HEK293T (cell line): ENCODE results near the gene TMIE.

ENCODE experiments used
- CTCF ChIA-PET: fragments of 350-600 bp; formaldehyde crosslinking; extraction: SDS; loops from one replicate; lab custom pipeline; 2021; ENCODE audit warnings: antibody characterized with exemption, inconsistent platforms; lab: Yijun Ruan, JAX
- POLR2A ChIA-PET: fragments of 350-600 bp; formaldehyde crosslinking; extraction: SDS; loops from one replicate; lab custom pipeline; 2020; ENCODE audit warnings: antibody characterized with exemption, inconsistent platforms; lab: Yijun Ruan, JAX
- DNase-seq: peaks from one replicate; pipeline ENCODE4 v3.0.0; 2012; ENCODE audit warnings: mixed read lengths; ENCODE audit errors: extremely low spot score
- ARNT ChIP-seq: fragments of 450-650 bp; IDR thresholded peaks from 2 replicates; pipeline ENCODE4 v1.6.1; 2017; ENCODE audit warnings: mild to moderate bottlenecking
- BHLHE40 ChIP-seq: fragments of 450-650 bp; IDR thresholded peaks from 2 replicates; pipeline ENCODE4 v1.6.1; 2016; ENCODE audit warnings: mild to moderate bottlenecking, moderate library complexity, borderline replicate concordance
- CTBP1 ChIP-seq: fragments of 450-650 bp; IDR thresholded peaks from 2 replicates; pipeline ENCODE4 v1.6.1; 2016; ENCODE audit warnings: borderline replicate concordance
- ELF4 ChIP-seq: fragments of 450-650 bp; IDR thresholded peaks from 2 replicates; pipeline ENCODE4 v1.6.1; 2017; ENCODE audit warnings: antibody characterized with exemption
- FOXA1 ChIP-seq: fragments of 450-650 bp; IDR thresholded peaks from 2 replicates; pipeline ENCODE4 v1.6.1; 2016; ENCODE audit warnings: mild to moderate bottlenecking
- FOXK2 ChIP-seq: fragments of 450-650 bp; IDR thresholded peaks from 2 replicates; pipeline ENCODE4 v1.6.1; 2016; ENCODE audit warnings: mild to moderate bottlenecking
- FOXM1 ChIP-seq: fragments of 450-650 bp; IDR thresholded peaks from 2 replicates; pipeline ENCODE4 v1.6.1; 2017; ENCODE audit warnings: mild to moderate bottlenecking, borderline replicate concordance
- HDGF ChIP-seq: fragments of 450-650 bp; IDR thresholded peaks from 2 replicates; pipeline ENCODE4 v1.6.1; 2017; ENCODE audit warnings: antibody characterized with exemption, borderline replicate concordance
- L3MBTL2 ChIP-seq: fragments of 450-650 bp; conservative IDR thresholded peaks from 2 replicates; pipeline ENCODE4 v1.6.1; 2016; ENCODE audit warnings: mild to moderate bottlenecking
- LEF1 ChIP-seq: fragments of 450-650 bp; IDR thresholded peaks from 2 replicates; pipeline ENCODE4 v1.6.1; 2017; ENCODE audit warnings: mild to moderate bottlenecking, borderline replicate concordance
- NFRKB ChIP-seq: fragments of 450-650 bp; IDR thresholded peaks from 2 replicates; pipeline ENCODE4 v1.6.1; 2016; ENCODE audit warnings: mild to moderate bottlenecking, moderate library complexity
- PKNOX1 ChIP-seq: fragments of 450-650 bp; IDR thresholded peaks from 2 replicates; pipeline ENCODE4 v1.6.1; 2016
- SP1 ChIP-seq: fragments of 450-650 bp; IDR thresholded peaks from 2 replicates; pipeline ENCODE4 v1.6.1; 2017
- SUZ12 ChIP-seq: fragments of 450-650 bp; IDR thresholded peaks from 2 replicates; pipeline ENCODE4 v1.6.1; 2016; ENCODE audit warnings: mild to moderate bottlenecking
- TARDBP ChIP-seq: fragments of 450-650 bp; IDR thresholded peaks from 2 replicates; pipeline ENCODE4 v1.6.1; 2016
- ZNF384 ChIP-seq: fragments of 450-650 bp; IDR thresholded peaks from 2 replicates; pipeline ENCODE4 v1.6.1; 2016

Gene TMIE

GRCh38 chr3:46721009-46721408, 19.8 kb downstream of the TMIE start:
- TF ChIP-seq ARNT (no peak), SP1 (no peak), BHLHE40 (no peak)
- POLR2A ChIA-PET, result no interaction called here
- no peak for DNase-seq
- CTCF ChIA-PET, result no interaction called here

GRCh38 chr3:46722443-46722842, 21.3 kb downstream of the TMIE start:
- no peak for DNase-seq
- TF ChIP-seq BHLHE40 (no peak), SUZ12 (no peak), ELF4 (no peak), HDGF (no peak), NFRKB (no peak), PKNOX1 (no peak), FOXA1 (no peak), FOXK2 (no peak), CTBP1 (no peak), LEF1 (no peak), SP1 (no peak), ZNF384 (no peak), L3MBTL2 (no peak), ARNT (no peak), TARDBP (no peak), FOXM1 (no peak)
- CTCF ChIA-PET, result no interaction called here
- POLR2A ChIA-PET, result no interaction called here

GRCh38 chr3:46724424-46724823, 23.2 kb downstream of the TMIE start:
- DNase-seq, result no peak
- POLR2A ChIA-PET, result no interaction called here
- no peak for TF ChIP-seq NFRKB
- no peak for TF ChIP-seq ZNF384
- CTCF ChIA-PET, result no interaction called here

- ChIA-PET POLR2A (no interaction called here), CTCF (no interaction called here)
- DNase-seq, result no peak
Measured at GRCh38 chr3:46725621-46726314, 24.6 kb downstream of the TMIE start.

GRCh38 chr3:46729038-46729437, 27.8 kb downstream of the TMIE start:
- POLR2A ChIA-PET, result no interaction called here
- DNase-seq, result no peak
- CTCF ChIA-PET, result no interaction called here
- TF ChIP-seq HDGF, result no peak
- no peak for TF ChIP-seq LEF1
- no peak for TF ChIP-seq FOXM1
- no peak for TF ChIP-seq SP1
- TF ChIP-seq NFRKB, result no peak
- no peak for TF ChIP-seq TARDBP
- TF ChIP-seq CTBP1, result no peak
- TF ChIP-seq FOXK2, result no peak
- TF ChIP-seq ARNT, result no peak
- no peak for TF ChIP-seq ZNF384
- no peak for TF ChIP-seq L3MBTL2

More at GRCh38 chr3:46725621-46726314, 24.6 kb downstream of the TMIE start:
- TF ChIP-seq FOXA1, result no peak
- TF ChIP-seq FOXM1, result no peak
- no peak for TF ChIP-seq LEF1
- TF ChIP-seq L3MBTL2, result no peak
- no peak for TF ChIP-seq ELF4

GRCh38 chr3:46730819-46731218, 29.6 kb downstream of the TMIE start:
- DNase-seq, result no peak
- POLR2A ChIA-PET, result no interaction called here
- no peak for TF ChIP-seq ZNF384
- TF ChIP-seq ELF4, result no peak
- TF ChIP-seq CTBP1, result no peak
- TF ChIP-seq ARNT, result no peak
- no peak for TF ChIP-seq NFRKB
- TF ChIP-seq SUZ12, result no peak
- TF ChIP-seq SP1, result no peak
- TF ChIP-seq PKNOX1, result peak; percentile 29; the same call in 1 of the 2 replicates
- CTCF ChIA-PET, result no interaction called here

- ChIA-PET POLR2A (no interaction called here), CTCF (no interaction called here)
- no peak for DNase-seq
- TF ChIP-seq TARDBP (no peak), HDGF (no peak), FOXK2 (no peak), LEF1 (no peak), ELF4 (no peak), CTBP1 (no peak), BHLHE40 (no peak), PKNOX1 (no peak)
Measured at GRCh38 chr3:46731795-46732194, 30.6 kb downstream of the TMIE start.
